HG02852 (cell line): ENCODE measurements around the gene C5orf47.
A peak's percentile ranks its signal among the peaks of the same experiment; 100 is the strongest.
"Not testable (repeated sequence)": the region's sequence is repeated elsewhere in the genome, so short reads cannot be mapped to it uniquely, and the experiment has no call there.

Experiments
- ATAC-seq: cut with Tn5 transposase; IDR thresholded peaks from one replicate; pipeline ENCODE4 v1.9.1; 2021; ENCODE audit warnings: mild to moderate bottlenecking, moderate library complexity; ENCODE audit not compliant: unreplicated experiment

C5orf47 gene

GRCh38 chr5:173969167-173970049 lies 19.6 kb upstream of the C5orf47 start:
- ATAC-seq: no peak

DNA sequence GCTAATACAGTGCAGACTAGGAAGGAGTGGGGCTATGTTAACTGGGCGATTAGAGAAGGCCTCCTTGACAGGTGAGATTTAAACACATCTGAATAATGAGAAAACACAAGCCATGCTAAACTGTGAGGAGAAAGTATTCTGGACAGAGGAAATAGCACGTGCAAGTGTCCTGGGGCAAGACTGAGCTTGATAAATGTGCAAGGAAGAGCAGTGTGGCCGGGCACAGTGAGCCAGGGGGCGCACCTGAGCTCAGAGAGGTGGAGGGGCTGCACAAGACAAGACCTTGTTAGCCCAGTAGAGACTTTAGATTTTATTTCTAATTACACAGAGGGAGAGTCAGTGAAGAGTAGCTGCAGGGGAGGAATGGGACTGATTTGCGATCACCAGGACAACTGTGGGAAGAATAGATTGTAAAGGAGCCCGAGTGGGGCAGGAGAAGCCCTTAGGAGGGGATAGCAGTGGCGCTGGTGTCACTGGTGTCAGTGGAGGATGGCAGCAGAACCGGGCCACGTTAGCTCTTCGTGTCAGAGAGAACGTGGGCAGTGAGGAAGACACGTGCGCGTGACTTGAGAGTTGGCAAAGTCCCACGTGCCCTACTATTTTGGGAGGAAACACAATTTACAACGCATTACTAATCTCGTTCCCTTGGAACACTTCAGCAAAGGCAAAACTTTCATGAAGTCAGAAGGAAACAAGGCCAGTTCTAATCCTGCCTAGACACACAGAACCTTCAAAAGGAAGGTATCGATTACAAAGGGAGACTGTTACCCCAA lies 17.9 kb upstream of the C5orf47 start:
- ATAC-seq: no peak

DNA sequence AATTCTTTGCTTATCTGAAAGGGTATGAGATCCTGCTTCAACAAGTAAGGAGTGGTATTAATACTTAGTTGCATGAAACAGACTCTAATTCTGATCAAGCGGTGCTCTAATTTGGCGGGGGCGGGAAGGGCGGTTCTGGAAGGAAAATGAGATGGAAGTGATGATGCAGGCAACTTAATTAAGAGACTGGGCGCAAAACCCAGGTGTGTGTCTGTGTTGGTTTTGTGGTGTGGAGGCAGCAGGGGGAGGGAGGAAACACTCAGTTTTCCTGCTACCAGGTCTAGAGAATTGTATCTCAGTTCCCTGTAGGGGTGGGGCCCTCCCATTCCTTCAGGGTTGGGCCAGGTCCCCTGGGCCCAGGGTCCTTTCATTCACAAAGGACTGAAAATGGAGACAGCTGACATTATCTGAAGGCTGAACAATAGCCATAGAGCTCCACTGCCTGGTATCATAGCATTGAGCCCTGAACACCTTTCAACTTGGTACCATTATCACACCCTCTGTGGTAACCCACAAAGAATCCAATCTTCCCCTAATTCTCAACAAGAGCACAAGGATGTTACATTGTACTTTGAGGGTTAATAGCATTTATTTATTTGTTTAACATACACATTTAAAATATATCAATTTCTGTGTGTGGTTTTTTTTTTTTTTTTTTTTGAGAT lies 17.2 kb upstream of the C5orf47 start:
- ATAC-seq: no peak

DNA sequence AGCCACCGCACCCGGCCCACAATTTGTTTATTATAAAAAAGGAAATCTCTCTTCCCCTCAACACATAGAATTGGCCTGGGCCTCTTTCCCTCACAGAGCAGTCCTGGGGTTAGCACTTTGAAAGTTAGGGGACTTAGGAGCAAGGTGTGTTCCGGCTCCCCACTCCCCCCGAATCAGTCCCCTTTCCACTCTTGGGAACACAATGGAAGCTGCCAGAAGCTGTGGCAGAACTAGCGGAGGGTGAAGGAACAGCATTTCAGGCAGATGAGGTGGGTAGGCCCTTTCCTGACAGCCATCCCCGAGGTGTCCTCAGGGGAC lies 16.4 kb upstream of the C5orf47 start:
- ATAC-seq: no peak

DNA sequence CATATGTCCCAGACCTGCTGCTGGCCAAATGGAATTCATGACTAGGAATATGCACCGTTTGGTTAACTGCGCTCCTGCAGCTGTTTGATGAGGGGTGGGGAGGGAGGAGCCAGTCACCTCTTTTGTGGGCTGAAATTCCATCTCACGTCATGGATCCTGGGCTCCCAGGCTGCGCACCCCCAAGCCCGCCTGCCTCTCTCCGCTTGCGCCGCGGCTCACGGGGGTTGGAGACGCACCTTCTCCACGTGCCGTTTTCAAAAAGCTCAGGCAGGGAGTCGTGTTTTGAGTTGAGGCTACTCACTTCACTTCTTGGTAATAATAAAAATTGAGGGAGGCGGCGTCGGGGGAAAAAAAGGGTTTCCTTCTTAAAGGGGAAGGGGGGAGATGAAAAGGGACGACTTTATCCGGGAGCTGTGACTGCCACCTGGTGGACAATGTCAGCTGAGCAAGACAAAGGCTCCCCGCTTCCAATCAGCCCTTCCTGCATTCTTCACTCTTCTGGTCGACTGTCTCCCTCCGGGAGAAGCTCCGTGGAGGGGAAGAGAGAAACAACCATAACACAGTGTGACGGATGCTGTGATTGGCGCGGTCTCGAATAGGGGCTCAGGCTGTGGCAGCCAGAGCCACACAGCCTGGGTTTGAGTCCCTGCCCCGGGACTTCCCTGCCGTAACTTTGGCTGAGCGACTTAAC lies 15.9 kb upstream of the C5orf47 start:
- ATAC-seq: peak; percentile 69

GRCh38 chr5:173973616-173973969 lies 15.4 kb upstream of the C5orf47 start:
- ATAC-seq: peak; percentile 28

DNA sequence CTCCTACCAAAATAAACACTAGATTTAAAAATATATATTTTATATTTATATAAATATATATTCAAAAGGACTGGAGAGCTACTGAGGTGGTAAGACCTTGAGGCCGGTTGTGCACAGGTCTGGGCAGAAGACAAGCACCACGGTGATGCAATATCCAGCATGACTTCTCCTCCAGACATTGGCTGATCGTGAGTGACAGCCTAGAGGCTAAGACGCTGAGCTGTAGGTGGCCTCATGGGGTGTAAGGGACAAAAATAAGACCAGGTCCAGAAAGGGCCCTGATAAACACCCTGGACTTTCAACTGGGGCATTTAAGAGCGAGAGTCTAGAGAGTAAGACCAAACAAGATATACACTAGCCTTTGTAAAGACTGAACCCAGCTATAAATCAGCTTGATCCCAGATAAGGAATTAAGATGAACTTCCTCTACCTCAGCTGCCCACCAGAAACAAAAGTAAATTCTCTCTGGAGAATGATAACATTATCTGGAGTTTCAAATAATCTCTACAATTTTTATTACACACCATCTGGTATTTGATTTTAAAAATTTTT lies 14.2 kb upstream of the C5orf47 start:
- no peak for ATAC-seq

GRCh38 chr5:173981185-173981761 lies 7.7 kb upstream of the C5orf47 start:
- no peak for ATAC-seq

- ATAC-seq: no peak
These were observed 4.8 kb upstream of the C5orf47 start for GRCh38 chr5:173984218-173984617.

DNA sequence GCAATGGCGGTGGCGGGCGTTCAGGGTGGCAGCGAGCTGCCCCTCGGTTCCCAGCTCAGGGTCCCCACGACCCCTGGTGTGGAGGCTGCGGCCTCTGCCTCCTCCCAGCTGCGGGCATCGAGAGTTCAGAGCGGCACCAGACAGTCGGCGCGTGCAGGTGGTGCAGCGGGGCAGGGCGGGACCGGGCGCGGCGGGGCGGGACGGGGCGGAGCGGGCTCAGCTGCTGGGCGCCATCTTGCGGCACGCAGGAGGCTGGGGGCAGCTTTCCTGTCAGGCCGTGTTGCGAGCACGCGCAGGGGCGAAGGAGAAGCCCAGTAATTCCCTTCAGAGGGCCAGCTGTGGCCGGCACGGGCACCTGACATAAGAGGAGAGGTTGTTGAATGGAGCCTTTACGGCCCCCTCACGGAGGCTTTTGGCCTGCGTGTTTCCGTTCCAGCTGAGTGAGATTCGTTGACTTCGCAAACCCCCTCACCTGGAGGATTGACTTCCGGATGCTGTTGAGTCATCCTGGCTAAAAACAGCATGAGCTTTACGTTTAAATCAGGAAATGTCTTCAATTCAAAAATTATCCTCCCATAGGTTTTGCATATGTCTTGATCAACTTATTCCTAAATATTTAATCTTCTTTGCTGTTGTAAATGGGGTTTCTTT lies 587 bp downstream of the C5orf47 start:
- ATAC-seq: no peak

GRCh38 chr5:173997331-173997730 lies 8.4 kb downstream of the C5orf47 start:
- ATAC-seq: no peak

- ATAC-seq: no peak
These were observed 9.6 kb downstream of the C5orf47 start for GRCh38 chr5:173998531-173998930.

DNA sequence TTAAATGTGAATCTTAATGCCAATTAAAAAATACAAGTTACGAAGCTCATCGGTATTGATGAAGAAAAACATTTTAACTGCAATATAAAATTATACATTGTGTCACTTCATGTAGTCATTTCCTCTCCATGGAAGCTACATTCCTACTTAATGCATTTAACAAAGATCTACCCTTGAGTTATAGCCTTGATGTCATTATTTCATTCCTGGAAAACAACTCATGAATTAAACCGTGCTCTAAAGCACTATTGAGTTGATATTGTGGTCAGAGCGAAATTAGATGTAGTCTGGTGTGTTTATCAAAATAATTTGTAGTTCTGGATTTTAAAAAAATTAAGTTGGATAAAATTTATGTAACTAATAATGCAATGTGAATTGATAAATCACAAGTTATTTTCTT lies 11.1 kb downstream of the C5orf47 start:
- ATAC-seq: no peak

DNA sequence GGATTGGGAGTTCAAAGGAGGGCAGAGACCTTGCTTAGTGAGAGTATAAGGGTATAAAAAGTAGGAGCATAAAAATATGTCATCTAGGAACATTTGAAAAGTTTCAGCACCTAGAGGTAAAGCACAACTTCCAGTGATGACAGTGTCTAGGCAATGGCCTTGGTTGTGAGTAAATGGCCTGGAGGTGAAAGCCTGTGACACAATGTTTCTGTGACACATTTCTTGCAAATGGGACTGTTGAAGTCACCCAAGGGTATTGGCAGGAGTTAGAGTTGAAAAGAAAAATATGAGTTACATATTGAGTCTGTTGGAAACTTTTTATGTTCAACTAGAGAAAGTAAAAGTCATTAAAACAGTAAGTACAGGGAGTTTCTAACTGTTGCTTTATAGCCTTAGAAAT lies 14.8 kb downstream of the C5orf47 start:
- ATAC-seq: no peak

DNA sequence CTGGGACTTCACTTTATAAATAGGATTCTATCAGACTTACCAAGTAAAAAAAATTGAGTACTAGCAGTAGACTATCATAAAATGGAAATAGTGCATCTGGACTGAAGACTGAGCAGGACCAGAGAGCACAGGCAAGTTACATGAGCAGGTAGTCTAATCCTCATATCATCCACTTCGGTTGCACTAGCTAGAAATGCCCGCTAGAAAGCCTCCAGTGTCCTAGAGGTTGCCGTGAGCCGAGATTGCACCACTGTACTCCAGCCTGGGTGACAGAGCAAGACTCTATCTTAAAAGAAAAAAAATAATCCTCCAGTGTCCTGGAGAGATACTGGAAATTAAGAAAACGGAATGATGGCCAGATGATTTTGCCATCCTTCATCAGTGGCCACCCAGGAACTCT lies 20.0 kb downstream of the C5orf47 start:
- ATAC-seq: no peak

DNA sequence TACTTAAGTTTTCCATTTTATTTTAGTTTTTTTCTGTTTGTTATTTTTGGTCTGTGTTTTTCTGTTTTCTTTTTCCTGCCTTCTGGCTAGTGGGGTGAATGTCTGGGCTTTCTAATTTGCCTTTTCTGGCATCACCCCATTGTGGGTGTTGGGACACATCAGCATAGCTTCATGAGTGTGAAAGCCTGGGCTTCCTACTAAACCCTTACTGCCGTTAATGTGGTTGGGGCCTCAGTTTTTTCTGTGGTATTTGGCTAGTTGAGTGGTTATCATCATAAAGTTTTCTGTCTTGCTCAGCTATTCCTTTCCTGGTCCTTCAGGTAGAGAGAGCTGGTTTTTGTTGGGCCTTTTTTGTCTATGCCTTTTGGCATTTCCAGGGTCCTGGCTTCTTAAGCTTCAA lies 21.4 kb downstream of the C5orf47 start:
- no peak for ATAC-seq

DNA sequence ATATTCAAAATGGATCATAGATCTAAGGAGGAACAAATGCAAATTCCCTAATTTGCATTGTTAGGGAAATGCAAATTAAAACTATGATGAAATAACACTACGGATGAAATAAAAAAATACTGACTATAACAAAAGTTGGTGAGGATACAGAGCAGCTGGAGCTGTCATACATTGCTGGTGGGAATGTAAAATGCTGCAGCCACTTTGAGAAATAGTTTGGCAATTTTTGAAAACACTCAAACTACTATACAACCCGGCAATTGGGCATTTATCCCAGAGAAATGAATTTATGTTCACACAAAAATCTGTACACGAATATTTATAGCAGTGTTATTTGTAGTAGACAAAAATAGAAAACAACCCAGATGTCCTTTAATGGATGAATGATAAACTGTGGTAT lies 22.5 kb downstream of the C5orf47 start:
- no peak for ATAC-seq

DNA sequence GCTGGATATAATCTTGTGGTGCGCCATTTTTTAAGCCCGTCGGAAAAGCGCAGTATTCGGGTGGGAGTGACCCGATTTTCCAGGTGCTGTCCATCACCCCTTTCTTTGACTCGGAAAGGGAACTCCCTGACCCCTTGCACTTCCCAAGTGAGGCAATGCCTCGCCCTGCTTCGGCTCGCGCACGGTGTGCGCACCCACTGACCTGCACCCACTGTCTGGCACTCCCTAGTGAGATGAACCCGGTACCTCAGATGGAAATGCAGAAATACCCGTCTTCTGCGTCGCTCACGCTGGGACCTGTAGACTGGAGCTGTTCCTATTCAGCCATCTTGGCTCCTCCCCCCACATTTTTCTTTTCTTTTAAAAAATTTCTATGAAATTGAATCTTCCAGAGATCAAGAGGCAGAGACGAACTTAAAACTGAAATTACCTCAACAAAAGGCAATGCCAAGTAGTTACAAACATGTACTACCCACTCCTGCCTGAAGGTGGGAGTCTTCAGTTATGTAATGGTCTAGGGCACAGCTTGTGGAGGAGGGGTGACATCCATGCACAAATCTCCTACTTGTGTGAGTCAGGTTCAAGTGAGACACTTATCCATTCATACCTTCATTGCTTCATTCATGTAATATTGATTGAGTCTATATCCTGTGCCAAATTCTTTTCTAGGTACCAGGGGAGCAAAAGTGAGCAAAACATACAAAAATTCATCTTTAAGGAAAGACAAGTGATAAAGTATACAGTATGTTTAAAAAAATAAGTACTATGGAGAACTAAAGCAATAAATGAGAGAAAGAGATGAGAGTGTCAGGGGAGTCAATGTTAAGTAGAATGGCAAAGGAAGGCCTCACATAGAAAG lies 31.3 kb downstream of the C5orf47 start:
- ATAC-seq: not testable (repeated sequence)

- no peak for ATAC-seq
These were observed 31.9 kb downstream of the C5orf47 start for GRCh38 chr5:174020928-174021304.
